ENCODE measurements around the gene ARID1B.

Gene ARID1B

GRCh38 chr6:156806155-156806554 is 29.0 kb downstream of the ARID1B start:
- H3K4me1 ChIP-seq (ENCODE audit: control insufficient read depth in 1 of 2, insufficient read depth in 1 of 2, low read depth in 1 of 2, low read length in 1 of 2) = peaks cover 13 to 27% of the 10 kb centered on the region in 2 experiments
- H3K27ac ChIP-seq = no peak overlapping the region
- H3K4me3 ChIP-seq (ENCODE audit: low read depth in 1 of 2, low read length in 1 of 2) = no peak overlapping the region
- no peaks in the 10 kb centered on the region for H3K9me3 ChIP-seq
- H3K27me3 ChIP-seq = no peaks in the 10 kb centered on the region
- H3K36me3 ChIP-seq = no peaks in the 10 kb centered on the region
- no peak for TF ChIP-seq CTCF (IDR thresholded peaks at IDR 0.05)

GRCh38 chr6:156807028-156807427 is 29.9 kb downstream of the ARID1B start:
- no peak for TF ChIP-seq CTCF (IDR thresholded peaks at IDR 0.05)
- Histone ChIP-seq H3K9me3 (no peaks in the 10 kb centered on the region), H3K4me3 (ENCODE audit: low read depth in 1 of 2, low read length in 1 of 2) (no peak overlapping the region), H3K27ac (peak overlapping the region; percentile 23), H3K4me1 (ENCODE audit: control insufficient read depth in 1 of 2, insufficient read depth in 1 of 2, low read depth in 1 of 2, low read length in 1 of 2) (peaks cover 13 to 24% of the 10 kb centered on the region in 2 experiments), H3K27me3 (no peaks in the 10 kb centered on the region), H3K36me3 (no peaks in the 10 kb centered on the region)

GRCh38 chr6:156807795-156808194 is 30.6 kb downstream of the ARID1B start:
- H3K4me1 ChIP-seq (ENCODE audit: control insufficient read depth in 1 of 2, insufficient read depth in 1 of 2, low read depth in 1 of 2, low read length in 1 of 2) = peaks cover 17 to 28% of the 10 kb centered on the region in 2 experiments
- TF ChIP-seq CTCF (IDR thresholded peaks at IDR 0.05) = no peak
- H3K36me3 ChIP-seq = no peaks in the 10 kb centered on the region
- H3K9me3 ChIP-seq = no peaks in the 10 kb centered on the region
- no peak overlapping the region for H3K4me3 ChIP-seq (ENCODE audit: low read depth in 1 of 2, low read length in 1 of 2)
- no peaks in the 10 kb centered on the region for H3K27me3 ChIP-seq
- peak overlapping the region; percentile 0 for H3K27ac ChIP-seq

- Histone ChIP-seq H3K27me3 (no peaks in the 10 kb centered on the region), H3K9me3 (no peaks in the 10 kb centered on the region), H3K4me3 (ENCODE audit: low read depth in 1 of 2, low read length in 1 of 2) (no peak overlapping the region), H3K27ac (peak overlapping the region; percentile 0), H3K4me1 (ENCODE audit: control insufficient read depth in 1 of 2, insufficient read depth in 1 of 2, low read depth in 1 of 2, low read length in 1 of 2) (peaks cover 17 to 28% of the 10 kb centered on the region in 2 experiments), H3K36me3 (no peaks in the 10 kb centered on the region)
- TF ChIP-seq CTCF (IDR thresholded peaks at IDR 0.05) = no peak
These were observed 31.1 kb downstream of the ARID1B start for GRCh38 chr6:156808287-156808686.

GRCh38 chr6:156809034-156809433 is 31.9 kb downstream of the ARID1B start:
- Histone ChIP-seq H3K36me3 (no peaks in the 10 kb centered on the region), H3K4me3 (ENCODE audit: low read depth in 1 of 2, low read length in 1 of 2) (no peak overlapping the region), H3K9me3 (no peaks in the 10 kb centered on the region), H3K27me3 (no peaks in the 10 kb centered on the region), H3K27ac (no peak overlapping the region), H3K4me1 (ENCODE audit: control insufficient read depth in 1 of 2, insufficient read depth in 1 of 2, low read depth in 1 of 2, low read length in 1 of 2) (peaks cover 17 to 28% of the 10 kb centered on the region in 2 experiments)
- no peak for TF ChIP-seq CTCF (IDR thresholded peaks at IDR 0.05)

Data from neutrophil (primary cell).